B cell (primary cell): ENCODE measurements around the gene BTBD10. TPM values are rescaled to one million over a fixed set of nuclear protein-coding genes. Genes with fewer than 3 reads are reported as not detected.

ENCODE experiments used
- ATAC-seq: fragments of 200-7000 bp; cut with Tn5 transposase; one replicate; pipeline ENCODE4 v1.10.0; 2021; ENCODE audit warnings: low read depth, mild to moderate bottlenecking, moderate number of reproducible peaks, moderate library complexity
- CTCF ChIA-PET: fragments of 350-600 bp; sonication (Branson Sonifier 250); formaldehyde crosslinking; loops from one replicate; lab custom pipeline; 2021; ENCODE audit warnings: antibody characterized with exemption, inconsistent platforms; lab: Charles Lee
- POLR2A ChIA-PET: fragments of 350-600 bp; sonication (Branson Sonifier 250); formaldehyde crosslinking; loops from one replicate; lab custom pipeline; 2021; ENCODE audit warnings: antibody characterized with exemption; lab: Charles Lee
- DNase-seq: peaks from one replicate; pipeline ENCODE4 v3.0.0; 2013
- H2AFZ ChIP-seq: 2 replicates; pipeline ENCODE4 v1.6.1; 2012; ENCODE audit warnings: mild to moderate bottlenecking, low read depth, low read length; ENCODE audit not compliant: insufficient read depth, poor library complexity, severe bottlenecking
- H3K27ac ChIP-seq, 2 donors: 1 replicate in 1 of 2; 2 replicates in 1 of 2; pipeline ENCODE4 v1.5.1; 2012 to 2013; ENCODE audit warnings: low read length in 2 of 2, mild to moderate bottlenecking in 2 of 2, moderate library complexity in 1 of 2
- H3K27me3 ChIP-seq, 4 experiments: fragments of 200-600 bp in 1 of 4; sonication (generic) in 1 of 4; replicated peaks in 1 of 4; 1 replicate in 2 of 4; 2 replicates in 2 of 4; pipeline versions ENCODE4 v1.6.1 to v1.7.0; 2013 to 2016; ENCODE audit warnings: low read length in 3 of 4, mild to moderate bottlenecking in 2 of 4, mixed read lengths in 1 of 4, moderate library complexity in 1 of 4; ENCODE audit not compliant: insufficient read depth in 4 of 4, control insufficient read depth in 3 of 4; ENCODE audit errors: control extremely low read depth in 1 of 4
- H3K36me3 ChIP-seq, 2 experiments: replicated peaks in 1 of 2; 1 replicate in 1 of 2; 2 replicates in 1 of 2; pipeline versions ENCODE4 v1.6.1 to v1.7.1; 2013; ENCODE audit warnings: low read length in 1 of 2; ENCODE audit not compliant: insufficient read depth in 2 of 2, control insufficient read depth in 1 of 2; ENCODE audit errors: control extremely low read depth in 1 of 2, extremely low read depth in 1 of 2
- H3K4me1 ChIP-seq, 2 donors: fragments of 200-600 bp in 1 of 2; sonication (generic) in 1 of 2; 1 replicate in 1 of 2; 2 replicates in 1 of 2; pipeline versions ENCODE4 v1.5.1 to v1.6.1; 2013 to 2017; ENCODE audit warnings: low read length in 2 of 2; ENCODE audit not compliant: control insufficient read depth in 2 of 2, insufficient read depth in 2 of 2
- H3K4me2 ChIP-seq: replicated peaks from 2 replicates; pipeline ENCODE3; 2012; ENCODE audit warnings: mild to moderate bottlenecking, low read depth, low read length; ENCODE audit not compliant: poor library complexity, severe bottlenecking
- H3K4me3 ChIP-seq, 5 experiments: fragments of 200-600 bp in 1 of 5; sonication (generic) in 1 of 5; 1 replicate in 3 of 5; 2 replicates in 2 of 5; pipeline versions ENCODE4 v1.5.1 to v1.7.0; 2011 to 2016; ENCODE audit warnings: low read length in 4 of 5, mild to moderate bottlenecking in 4 of 5, low read depth in 2 of 5, control low read depth in 1 of 5, moderate library complexity in 1 of 5; ENCODE audit not compliant: insufficient read depth in 1 of 5; ENCODE audit errors: control extremely low read depth in 1 of 5, extremely low read depth in 1 of 5
- H3K79me2 ChIP-seq: fragments of 200-600 bp; sonication (generic); one replicate; pipeline ENCODE4 v1.6.0; 2016; ENCODE audit warnings: low read length; ENCODE audit not compliant: control insufficient read depth, insufficient read depth
- H3K9ac ChIP-seq: fragments of 200-600 bp; sonication (generic); 2 replicates; pipeline ENCODE4 v1.6.1; 2017; ENCODE audit warnings: mild to moderate bottlenecking, low read length, moderate library complexity
- H3K9me3 ChIP-seq, 3 donors: one replicate each; pipeline versions ENCODE4 v1.6.1 to v1.7.1; 2013; ENCODE audit warnings: low read length in 2 of 3; ENCODE audit not compliant: control insufficient read depth in 2 of 3, insufficient read depth in 1 of 3; ENCODE audit errors: control extremely low read depth in 1 of 3
- H4K20me1 ChIP-seq: 2 replicates; pipeline ENCODE4 v1.6.0; 2012; ENCODE audit warnings: mild to moderate bottlenecking, low read length; ENCODE audit not compliant: insufficient read depth, control insufficient read depth, poor library complexity, severe bottlenecking
- H3K27ac Mint-ChIP-seq: one replicate; pipeline ENCODE4 v1.8.0; 2021; ENCODE audit warnings: mixed read lengths
- H3K27me3 Mint-ChIP-seq: one replicate; pipeline ENCODE4 v1.8.0; 2021; ENCODE audit warnings: mixed read lengths
- H3K4me1 Mint-ChIP-seq: one replicate; pipeline ENCODE4 v1.8.0; 2021; ENCODE audit warnings: mixed read lengths
- H3K4me3 Mint-ChIP-seq: one replicate; pipeline ENCODE4 v1.8.0; 2021; ENCODE audit warnings: mixed read lengths
- H3K9me3 Mint-ChIP-seq: one replicate; pipeline ENCODE4 v1.8.0; 2022; ENCODE audit warnings: mixed read lengths; ENCODE audit not compliant: insufficient read depth
- CTCF ChIP-seq: fragments of 200-600 bp; IDR thresholded peaks from one replicate; pipeline ENCODE4 v1.8.0; 2022; ENCODE audit warnings: antibody characterized with exemption, mild to moderate bottlenecking
- EZH2 ChIP-seq: IDR thresholded peaks from 2 replicates; pipeline ENCODE4 v1.6.1; 2012; ENCODE audit warnings: borderline replicate concordance, low read depth, mild to moderate bottlenecking, moderate library complexity, low read length; ENCODE audit not compliant: insufficient read depth, poor library complexity, severe bottlenecking
- WGBS: methylation state at CpG from one replicate; pipeline ENCODE4 v1.1.5; 2013; ENCODE audit warnings: missing lambda C conversion rate; ENCODE audit not compliant: insufficient coverage; 5-methylcytosine and 5-hydroxymethylcytosine counted together
- intact Hi-C: fragments of 100-400 bp; cut with micrococcal nuclease; formaldehyde crosslinking; loops from one replicate; pipeline ENCODE4 v1.10.0; 2022
- polyA plus RNA-seq: library from polyadenylated mRNA; depleted of rRNA; stranded (reverse); fragments of >200 nt; gene quantifications from 2 replicates; pipeline ENCODE4 v1.2.3, GENCODE V29; 2012
- total RNA-seq, 2 donors: library from RNA; stranded (reverse); fragments of 120-200 nt in 1 of 2; gene quantifications; 1 replicate in 1 of 2; 2 replicates in 1 of 2; pipeline versions ENCODE4 v1.2.3 to v1.2.4, GENCODE V29; 2013 to 2022

BTBD10 gene
- total and polyA plus RNA-seq, 2 donors (not counting 1 experiment from before 2014, with no cell fraction given), result 8.2 to 19.6 TPM

- Histone ChIP-seq H3K27ac (no peak overlapping the region), H3K4me2 (peak overlapping the region; percentile 5), H3K4me1 (peaks cover 7 to 14% of the 10 kb centered on the region in 2 donors), H3K9me3 (no peaks in the 10 kb centered on the region), H3K27me3 (no peaks in the 10 kb centered on the region), H3K9ac (no peak overlapping the region), H4K20me1 (peaks cover 19% of the 10 kb centered on the region), H3K79me2 (peaks cover 13% of the 10 kb centered on the region), H2AFZ (no peak overlapping the region), H3K4me3 (no peak overlapping the region), H3K36me3 (peaks cover 0 to 11% of the 10 kb centered on the region in 2 experiments)
- Mint-ChIP-seq H3K4me3 (no peak overlapping the region), H3K27ac (no peak overlapping the region), H3K4me1 (peaks cover 28% of the 10 kb centered on the region), H3K27me3 (no peaks in the 10 kb centered on the region), H3K9me3 (no peaks in the 10 kb centered on the region)
- intact Hi-C loops, result no loop called here
- ChIA-PET POLR2A (no interaction called here), CTCF (interaction anchor here (0.7 kb wide), 1 partner anchor 8 kb away, joined by 3 read pairs; no protein-coding TSS in a partner anchor)
- DNase-seq (no peak), ATAC-seq (no peak)
- WGBS, result 61% methylated on average over 7 of the region's 7 CpGs
- no peak for TF ChIP-seq EZH2
- TF ChIP-seq CTCF, result no peak
These were observed 115.1 kb downstream of the BTBD10 start for GRCh38 chr11:13347901-13348300.

GRCh38 chr11:13346470-13346869 lies 116.6 kb downstream of the BTBD10 start:
- POLR2A ChIA-PET, result no interaction called here
- DNase-seq (no peak), ATAC-seq (no peak)
- Histone ChIP-seq H3K27ac (no peak overlapping the region), H3K36me3 (peaks cover 0 to 11% of the 10 kb centered on the region in 2 experiments), H3K4me3 (no peak overlapping the region), H3K9ac (no peak overlapping the region), H3K79me2 (peaks cover 13% of the 10 kb centered on the region), H3K4me1 (peaks cover 7 to 14% of the 10 kb centered on the region in 2 donors), H3K4me2 (no peak overlapping the region), H2AFZ (no peak overlapping the region), H3K27me3 (no peaks in the 10 kb centered on the region), H3K9me3 (no peaks in the 10 kb centered on the region), H4K20me1 (peaks cover 21% of the 10 kb centered on the region)
- H3K9me3 Mint-ChIP-seq, result no peaks in the 10 kb centered on the region
- H3K4me1 Mint-ChIP-seq, result peaks cover 35% of the 10 kb centered on the region
- H3K27ac Mint-ChIP-seq, result no peak overlapping the region
- TF ChIP-seq CTCF (no peak), EZH2 (no peak)
- intact Hi-C loops, result no loop called here
- H3K27me3 Mint-ChIP-seq, result no peaks in the 10 kb centered on the region
- H3K4me3 Mint-ChIP-seq, result no peak overlapping the region
- CTCF ChIA-PET, result interaction anchor here (1.0 to 3.4 kb wide), 4 partner anchors 8 to 120 kb away, joined by 3 to 48 read pairs (median 5); no protein-coding TSS in a partner anchor
- WGBS, result 85% methylated on average over 4 of the region's 5 CpGs
